Activated CD8-positive, alpha-beta memory T cell treated with anti-CD3 and anti-CD28 coated beads, Interleukin-2, amount 50 U/mL, for 4 hours (primary cell): ENCODE measurements around the gene MPHOSPH8.
A peak's percentile ranks its signal among the peaks of the same experiment; 100 is the strongest.

Experiments
- DNase-seq: peaks from one replicate; pipeline ENCODE4 v3.0.0-alpha.2; 2020

Gene MPHOSPH8, protein sequence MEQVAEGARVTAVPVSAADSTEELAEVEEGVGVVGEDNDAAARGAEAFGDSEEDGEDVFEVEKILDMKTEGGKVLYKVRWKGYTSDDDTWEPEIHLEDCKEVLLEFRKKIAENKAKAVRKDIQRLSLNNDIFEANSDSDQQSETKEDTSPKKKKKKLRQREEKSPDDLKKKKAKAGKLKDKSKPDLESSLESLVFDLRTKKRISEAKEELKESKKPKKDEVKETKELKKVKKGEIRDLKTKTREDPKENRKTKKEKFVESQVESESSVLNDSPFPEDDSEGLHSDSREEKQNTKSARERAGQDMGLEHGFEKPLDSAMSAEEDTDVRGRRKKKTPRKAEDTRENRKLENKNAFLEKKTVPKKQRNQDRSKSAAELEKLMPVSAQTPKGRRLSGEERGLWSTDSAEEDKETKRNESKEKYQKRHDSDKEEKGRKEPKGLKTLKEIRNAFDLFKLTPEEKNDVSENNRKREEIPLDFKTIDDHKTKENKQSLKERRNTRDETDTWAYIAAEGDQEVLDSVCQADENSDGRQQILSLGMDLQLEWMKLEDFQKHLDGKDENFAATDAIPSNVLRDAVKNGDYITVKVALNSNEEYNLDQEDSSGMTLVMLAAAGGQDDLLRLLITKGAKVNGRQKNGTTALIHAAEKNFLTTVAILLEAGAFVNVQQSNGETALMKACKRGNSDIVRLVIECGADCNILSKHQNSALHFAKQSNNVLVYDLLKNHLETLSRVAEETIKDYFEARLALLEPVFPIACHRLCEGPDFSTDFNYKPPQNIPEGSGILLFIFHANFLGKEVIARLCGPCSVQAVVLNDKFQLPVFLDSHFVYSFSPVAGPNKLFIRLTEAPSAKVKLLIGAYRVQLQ

DNA sequence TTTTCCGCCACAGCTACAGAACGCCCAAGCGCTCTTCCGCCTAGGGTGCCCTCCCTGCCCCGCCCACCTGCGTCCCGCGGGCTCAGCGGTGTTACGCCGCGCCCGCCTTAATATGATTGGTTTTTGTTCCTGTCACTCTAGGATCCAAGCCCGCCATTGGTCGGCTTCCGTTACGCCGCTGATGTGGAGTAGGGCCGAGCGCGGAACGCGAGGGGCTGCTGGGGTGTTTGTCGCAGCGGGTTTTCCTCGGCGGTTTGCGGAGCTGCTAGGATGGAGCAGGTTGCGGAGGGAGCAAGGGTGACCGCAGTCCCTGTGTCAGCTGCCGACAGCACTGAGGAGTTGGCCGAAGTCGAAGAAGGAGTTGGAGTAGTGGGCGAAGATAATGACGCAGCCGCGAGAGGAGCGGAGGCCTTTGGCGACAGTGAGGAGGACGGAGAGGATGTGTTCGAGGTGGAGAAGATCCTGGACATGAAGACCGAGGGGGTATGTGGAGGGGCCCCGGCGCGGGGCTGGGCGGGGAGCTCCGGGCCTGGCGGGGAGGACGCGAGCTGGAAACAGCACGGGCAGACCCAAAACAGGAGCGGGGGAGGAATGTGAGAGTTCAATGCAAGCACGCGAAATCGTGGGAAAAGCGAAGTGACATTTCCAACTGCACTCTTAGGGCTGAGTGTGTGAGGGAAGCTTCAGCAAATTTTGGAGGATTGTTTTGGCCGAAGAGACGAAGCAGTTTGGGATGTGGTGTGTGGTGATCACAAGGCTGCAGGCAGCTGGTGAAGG is at the start of gene MPHOSPH8:
MPHOSPH8 (plus strand) TSS at position 181 of the 777 bp plus-strand sequence; CDS start at position 271, 90 bp downstream.
- DNase-seq, result peak; percentile 94

DNA sequence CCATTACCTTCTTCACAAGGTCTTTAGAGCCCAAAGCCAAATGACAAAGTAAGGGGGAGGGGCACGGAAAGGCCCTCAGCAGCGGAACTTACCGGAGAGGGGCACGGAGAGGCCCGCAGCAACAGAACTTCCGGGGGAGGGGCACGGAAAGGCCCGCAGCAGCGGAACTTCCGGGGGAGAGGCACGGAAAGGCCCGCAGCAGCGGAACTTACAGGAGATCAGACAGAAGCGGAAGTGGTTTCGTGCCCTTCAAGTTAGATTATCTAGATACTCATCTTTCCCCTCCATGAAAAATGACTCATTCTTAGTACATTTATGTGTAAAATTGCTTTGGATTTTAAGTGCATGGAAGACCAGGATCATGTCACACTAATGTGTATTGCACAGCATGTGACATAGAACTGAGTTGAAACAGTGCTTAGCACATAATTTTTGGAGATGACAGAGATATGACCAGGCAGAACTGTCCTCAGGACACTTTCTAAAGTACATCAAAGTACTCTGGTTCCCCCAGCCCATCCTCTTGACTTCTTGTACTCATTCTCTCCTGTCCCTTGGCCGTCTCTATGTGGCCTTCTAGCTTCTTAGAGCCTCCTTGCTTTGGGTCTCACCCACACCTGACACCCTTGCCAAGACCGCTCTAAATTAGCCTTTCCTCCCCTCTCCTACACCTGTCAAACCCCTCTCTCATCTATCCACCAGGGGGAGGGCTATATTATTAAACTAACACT is 46.4 kb upstream of the MPHOSPH8 start:
- DNase-seq, result peak; percentile 70

DNA sequence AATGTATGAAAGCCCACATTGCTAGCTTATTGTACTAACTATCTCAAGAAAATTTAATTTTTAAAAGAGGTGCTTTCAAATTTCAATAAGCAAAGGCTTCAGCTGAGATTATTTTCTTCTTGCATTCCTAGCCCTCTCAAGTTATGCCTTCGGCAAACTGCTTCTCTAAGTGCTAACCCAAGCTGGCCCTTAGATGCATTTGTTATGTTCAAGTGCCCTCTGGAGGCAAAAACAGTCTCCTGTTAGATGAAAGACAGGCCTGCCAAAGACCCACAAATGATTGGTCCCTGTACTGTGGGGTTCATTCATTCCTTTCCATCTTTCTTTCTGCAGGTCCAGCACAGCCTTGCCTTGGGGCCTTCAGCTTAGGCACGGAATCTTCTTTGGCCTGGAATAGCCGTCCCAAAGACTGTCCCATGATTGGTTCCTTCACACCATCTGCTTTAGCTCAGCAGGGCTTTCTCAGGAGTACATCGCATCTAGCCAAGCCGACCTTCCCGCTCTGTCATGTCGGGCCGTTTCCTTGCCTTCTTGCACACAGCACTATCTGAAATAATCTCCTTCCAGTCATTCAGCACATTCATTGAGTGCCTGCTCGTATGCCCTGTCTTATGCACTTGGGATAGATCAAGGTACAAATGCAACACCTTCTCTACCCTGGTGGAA is 45.7 kb upstream of the MPHOSPH8 start:
- no peak for DNase-seq

DNA sequence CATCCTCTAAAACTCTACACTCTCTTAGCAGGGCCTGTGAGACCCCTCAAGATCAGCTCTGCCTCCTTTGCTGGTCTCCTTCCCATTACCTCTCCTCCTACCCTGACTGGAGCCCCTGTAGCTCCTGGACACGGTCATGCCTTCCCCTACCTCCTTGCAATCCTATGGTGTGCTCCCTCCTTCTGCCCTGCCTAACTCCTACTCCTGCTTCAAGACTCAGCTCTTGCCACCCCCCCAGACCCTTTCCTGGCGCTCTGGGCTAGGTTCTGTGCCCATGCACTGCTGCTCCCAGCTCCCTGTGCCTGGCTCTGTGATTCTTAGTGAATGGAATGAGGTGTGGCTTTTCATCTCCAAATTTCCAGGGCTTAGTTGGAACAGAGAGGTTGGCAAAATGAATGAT is 44.1 kb upstream of the MPHOSPH8 start:
- DNase-seq, result no peak

DNA sequence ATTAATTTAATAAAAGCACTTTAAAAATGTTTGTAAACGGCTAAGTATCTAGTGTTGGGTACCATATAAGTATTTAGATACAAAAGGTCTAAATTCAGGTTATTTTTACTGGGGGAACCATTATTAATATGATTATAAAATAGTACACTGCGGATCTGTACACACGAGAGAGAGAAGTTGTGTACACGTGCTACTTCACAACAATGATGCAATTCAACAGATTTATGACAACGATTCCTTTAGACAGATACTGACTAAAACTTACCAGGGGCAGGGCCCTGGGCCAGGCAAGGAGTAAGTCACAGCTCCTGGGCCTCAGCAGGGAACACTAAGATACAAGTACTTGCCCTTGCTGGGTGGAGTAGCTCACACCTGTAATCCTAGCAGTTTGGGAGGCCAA is 43.0 kb upstream of the MPHOSPH8 start:
- no peak for DNase-seq

DNA sequence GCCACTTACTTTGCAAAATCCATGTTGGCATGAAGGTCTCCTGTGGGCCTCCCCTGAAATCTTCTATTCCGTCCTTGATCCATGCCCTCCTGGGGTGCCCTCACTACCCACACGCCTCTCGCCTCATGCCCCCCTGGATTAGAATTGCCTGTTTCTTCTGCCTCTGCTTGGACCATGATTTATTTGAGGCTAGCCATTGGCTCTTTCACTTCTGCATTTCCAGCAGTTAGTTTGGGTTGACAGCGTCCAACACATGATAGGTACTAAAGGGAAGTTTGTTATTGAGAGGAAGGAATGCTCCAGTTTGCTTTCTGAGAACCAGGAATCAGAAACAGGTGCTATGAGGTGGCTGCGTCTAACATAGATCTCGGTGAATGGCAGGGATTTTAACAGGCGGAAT is 41.6 kb upstream of the MPHOSPH8 start:
- DNase-seq, result no peak

DNA sequence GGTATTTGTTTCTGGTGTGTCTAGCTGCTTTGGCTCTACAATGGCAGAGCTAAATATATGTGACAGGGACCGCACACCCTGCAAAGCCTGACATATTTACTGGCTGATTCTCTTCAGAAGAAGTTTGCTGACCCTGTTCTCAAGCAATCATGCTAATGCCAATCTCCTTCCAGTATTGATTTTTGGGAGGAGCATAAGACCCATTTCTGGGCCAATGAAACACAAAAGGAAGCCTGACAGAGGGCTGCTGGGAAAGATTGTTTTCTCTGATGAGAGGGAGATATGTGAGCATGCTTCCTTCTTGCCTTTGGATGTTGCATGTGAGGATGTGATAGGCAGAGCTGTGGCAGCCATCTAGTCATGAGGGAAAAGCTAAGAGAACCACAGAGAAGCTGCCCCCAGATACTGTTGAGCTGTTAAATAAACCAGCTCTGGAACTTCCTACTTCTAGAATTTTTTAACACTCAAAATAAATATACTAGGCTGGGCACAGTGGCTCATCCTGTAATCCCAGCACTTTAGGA is 40.7 kb upstream of the MPHOSPH8 start:
- DNase-seq, result no peak

DNA sequence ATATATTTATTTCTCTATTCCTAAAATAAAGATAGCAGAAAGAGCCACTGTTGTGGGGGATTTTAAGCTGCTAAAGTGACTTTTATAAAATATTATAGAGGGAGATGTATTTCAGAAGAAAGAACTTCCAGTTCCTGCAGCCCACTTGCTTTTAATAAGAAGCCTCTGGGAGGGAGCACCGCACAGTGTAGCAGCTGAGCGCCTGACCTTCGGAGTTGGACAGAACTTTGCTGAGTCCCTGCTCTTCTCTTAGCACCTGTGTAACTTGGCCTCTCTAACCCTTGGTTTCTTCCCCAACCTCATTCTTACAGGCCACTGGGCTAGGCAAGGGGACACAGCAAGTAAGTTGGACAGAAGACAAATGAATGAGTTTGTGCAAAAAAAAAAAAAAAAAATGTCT is 37.4 kb upstream of the MPHOSPH8 start:
- no peak for DNase-seq

DNA sequence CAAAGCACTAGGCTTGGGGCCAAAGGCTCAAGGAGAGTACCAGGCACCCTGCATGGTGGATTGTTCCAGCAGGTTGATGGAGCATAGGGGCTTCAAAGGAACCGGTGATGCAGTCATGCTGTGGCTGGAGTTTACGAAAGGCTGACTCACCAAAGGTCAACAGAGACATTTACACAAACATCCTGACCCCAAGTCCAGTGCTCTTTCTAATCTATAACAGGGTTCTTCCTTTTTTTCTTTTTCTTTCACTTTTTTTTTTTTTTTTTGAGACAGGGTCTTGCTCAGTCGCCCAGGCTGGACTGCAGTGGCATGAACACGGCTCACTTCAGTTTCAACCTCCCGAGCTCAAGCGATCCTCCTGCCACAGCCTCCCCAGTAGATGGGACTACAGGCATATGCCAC is 36.5 kb upstream of the MPHOSPH8 start:
- no peak for DNase-seq

DNA sequence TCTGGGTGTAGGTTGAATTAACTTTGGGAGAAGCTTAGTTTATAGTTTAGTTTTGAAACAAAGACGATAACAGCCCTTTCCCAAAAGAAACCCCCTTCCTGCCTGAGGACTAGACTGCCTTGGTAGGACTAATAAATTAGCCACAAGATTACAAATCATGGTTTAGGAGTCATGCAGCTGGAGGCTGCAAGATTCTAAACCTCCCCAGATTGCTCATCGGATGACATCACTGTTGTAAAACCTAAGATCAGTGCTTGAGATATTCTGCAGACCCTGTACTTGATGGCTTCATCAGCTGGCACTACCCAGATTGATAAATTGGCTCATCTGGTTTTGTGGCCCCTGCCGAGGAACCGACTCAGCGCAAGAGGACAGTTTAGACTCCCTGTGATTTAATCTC is 35.9 kb upstream of the MPHOSPH8 start:
- no peak for DNase-seq

DNA sequence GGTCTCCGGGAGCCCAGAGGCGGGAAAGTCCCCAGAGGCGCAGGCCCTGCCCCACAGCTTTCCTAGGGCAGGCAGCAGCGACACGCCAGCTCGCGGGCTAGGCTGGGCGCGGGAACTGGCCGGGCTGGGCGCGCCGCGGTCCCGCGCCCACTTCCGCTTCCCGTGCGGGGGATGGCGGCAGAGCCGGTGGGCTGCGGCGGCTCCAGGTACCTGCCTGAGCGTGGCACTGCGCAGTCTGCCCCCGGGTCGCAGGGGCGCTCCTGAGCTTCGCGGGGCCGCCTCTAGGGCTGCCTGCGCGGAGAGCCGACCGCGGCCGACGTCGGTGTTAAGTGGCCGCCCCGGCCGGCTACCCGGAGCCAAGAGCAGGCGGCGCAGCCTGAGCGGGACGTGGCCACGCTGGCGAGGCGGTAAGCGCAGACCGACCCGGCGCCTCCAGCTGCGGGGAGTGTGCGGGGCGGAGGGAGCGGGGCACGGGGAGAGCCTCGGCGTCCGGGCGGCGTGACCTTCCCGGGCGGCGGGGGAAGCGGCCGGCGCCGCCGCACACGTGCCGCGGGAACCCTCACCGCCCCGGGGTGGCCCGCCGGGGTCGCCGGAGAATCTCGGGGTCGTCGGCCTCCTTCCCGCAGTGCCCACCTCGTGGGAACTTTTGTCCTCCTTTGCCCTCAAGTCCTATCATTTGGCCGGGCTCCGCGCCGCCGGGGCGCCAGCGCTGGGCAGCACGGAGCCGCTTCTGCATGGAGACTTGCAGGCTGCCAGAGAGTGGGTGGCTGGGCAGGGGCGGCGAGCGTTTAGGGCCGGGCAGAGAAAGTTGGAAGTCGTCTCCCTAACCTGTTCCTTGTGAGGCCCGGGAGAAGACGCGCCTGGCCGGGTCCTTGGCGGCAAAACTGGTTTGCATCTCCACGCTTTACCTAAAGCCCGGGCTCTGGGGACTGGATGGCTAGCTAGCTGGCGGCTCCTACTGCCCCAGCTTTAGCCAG is 31.4 kb upstream of the MPHOSPH8 start:
- DNase-seq, result peak; percentile 45

DNA sequence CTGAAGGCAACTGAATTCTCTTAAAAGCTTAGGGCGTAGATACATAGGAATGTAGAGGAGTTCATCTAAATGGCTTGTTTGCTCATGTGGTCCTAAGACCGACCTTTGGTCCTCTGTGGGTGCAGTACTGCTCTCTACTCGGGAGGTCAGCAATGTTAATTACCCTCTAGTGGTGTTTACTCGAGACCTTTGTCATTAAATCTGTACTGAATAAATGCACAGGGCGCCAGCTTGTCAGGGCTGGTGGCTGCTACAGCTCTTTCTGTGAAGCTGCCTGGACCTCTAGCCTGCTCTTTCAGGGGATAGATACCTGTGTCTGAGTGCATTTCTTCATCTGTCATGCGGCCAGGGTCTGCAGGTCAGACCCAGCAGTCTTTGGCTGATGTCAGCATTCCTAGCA is 29.2 kb upstream of the MPHOSPH8 start:
- no peak for DNase-seq

DNA sequence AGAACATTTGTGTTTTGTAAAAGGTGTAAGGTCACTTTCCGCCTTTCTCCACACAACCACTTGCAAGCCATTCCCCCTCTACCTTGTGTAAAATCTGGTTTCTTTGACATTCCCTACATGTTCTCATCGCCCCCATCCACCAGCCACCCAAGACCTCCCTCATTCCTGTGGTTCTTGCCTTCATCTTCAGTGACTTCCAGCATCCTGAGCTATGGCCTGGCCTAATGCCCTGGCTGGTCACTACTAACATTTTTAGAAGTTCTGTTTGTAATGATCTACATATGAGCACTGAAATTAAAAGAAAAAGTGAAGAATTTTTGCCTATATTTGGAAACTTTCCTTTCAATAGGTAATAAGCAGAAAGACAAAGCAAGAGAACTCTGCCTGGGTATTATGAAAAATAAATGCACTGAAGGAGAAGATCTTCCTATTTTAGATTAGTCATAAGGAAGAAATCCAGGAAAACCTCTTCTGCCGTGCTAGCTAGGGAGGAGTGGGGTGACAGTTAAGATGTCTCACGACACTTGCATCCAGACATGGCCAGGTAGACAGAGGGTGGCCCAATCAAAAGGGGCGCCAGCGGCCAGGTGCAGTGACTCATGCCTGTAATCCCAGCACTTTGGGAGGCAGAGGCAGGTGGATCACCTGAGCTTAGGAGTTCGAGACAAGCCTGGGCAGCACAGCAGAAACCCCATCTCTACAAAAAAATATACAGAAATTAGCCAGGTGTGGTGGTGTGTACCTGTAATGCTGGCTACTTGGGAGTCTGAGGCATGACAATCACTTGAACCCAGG is 28.1 kb upstream of the MPHOSPH8 start:
- no peak for DNase-seq

DNA sequence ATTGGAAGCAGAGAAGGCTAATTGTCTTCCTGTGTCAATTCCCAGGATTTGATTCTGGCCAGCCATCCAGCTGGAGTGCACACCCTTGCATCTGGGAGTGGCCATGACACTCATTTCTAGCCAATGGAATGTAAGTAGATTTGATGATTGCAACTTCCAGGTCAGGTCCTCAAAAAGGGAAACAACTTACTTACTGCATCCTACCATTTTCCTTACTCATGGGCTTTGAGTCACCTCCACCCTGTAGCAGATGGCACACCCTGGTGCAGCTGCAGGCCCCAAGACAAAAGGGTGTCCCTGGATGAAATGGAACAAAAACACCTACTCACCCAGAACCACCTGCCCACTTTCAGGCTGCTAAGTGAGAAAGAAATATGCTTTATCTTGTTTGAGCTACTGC is 27.3 kb upstream of the MPHOSPH8 start:
- no peak for DNase-seq

DNA sequence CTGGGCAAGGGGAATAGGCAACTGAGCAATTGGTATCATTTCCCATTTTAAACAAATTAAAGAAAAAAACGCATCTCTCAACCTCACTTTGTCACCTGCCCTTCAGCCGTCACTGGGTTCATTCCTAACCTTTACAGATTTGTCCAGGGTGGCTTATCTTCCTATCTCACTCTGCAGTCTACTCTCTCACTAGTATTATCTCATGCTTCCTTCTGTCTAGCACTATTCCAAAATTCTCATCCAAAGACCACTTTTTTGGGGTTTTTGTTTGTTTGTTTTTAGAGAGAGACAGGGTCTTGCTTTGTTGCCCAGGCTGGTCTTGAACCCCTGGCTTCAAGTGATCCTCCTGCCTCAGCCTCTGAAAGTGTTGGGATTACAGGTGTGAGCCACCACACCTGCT is 26.7 kb upstream of the MPHOSPH8 start:
- no peak for DNase-seq

DNA sequence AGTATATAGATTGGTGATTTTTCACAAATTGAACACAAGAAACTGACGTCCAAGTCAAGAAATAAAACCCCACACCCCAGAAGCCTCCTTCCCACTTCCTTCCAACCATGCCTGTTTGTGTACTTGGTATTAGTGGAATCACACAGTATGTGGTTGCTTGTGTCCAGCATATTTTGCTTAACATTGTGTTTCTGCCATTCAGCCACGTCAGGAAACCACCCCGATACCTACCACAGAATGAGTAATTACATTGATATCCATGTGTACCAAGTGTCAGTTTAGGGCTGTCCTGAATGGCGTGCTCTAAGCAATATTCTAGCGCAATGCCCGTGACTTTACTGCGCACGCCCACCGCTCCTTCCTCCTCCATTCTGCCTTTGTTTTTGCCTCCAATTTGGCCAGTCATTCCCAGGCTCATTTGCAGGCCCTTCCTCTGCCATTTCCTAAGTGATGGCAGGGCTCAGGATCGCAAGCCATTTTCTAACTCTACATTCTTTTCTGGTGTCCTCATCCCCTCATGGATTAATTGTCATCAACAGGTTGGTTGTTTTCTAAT is 25.9 kb upstream of the MPHOSPH8 start:
- DNase-seq, result no peak

DNA sequence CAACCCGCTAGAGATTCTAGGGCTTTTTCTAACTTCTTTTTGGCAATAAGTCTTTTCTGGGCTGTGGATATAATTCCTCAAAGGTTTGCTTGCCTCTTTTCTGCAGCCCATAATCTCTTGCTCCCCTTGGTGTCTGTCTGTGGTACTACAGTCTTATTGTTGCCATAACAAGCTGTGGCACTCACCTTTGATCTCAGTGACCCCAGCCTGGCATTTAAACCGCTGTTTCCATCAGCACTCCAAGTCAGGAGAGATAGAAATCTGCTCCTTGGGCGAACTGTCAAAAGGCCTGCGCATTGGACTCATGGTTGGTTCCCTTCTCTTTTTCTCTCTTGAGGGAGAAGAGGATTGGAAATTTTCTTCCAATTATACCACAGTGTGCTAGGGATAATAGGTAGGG is 14.5 kb upstream of the MPHOSPH8 start:
- DNase-seq, result no peak

DNA sequence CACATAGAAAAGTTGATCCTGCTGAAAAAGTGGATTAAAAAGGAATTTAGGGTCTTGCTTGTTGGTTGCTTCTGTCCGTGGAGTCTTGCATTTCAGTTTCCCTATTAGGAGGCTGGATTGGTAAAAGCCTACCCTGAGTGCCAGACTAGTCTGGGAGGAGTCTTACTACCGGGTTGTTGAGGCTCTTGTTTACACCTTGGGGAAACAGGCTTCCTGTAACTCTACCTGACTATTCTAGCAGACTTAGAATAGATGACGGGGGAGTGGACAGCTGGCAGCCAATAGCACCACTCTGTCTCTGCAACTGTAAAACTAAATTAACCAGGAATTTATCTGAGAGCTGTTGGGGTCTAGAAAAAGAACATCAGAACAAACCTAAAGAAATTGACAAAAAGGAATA is 11.3 kb upstream of the MPHOSPH8 start:
- no peak for DNase-seq

DNA sequence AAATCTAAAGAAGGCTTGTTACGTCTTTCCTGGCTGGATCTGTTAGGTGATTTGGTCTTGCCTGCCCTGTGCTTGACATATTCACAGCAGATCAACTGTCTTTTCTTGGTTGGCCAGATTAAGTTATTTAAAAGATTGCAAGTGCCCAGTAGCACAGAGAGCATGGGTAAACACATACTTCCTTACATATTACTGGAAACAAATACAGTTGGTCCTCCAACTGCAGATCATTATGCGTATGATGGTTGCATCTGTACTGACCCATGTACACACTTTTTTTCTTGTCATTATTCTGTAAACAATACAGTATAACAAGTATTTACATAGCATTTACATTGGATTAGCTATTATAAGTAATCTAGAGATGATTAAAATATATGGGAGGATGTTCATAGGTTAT is 9.2 kb upstream of the MPHOSPH8 start:
- no peak for DNase-seq
